ENCODE data around the gene SPTBN1. TPM values are rescaled to one million over a fixed set of nuclear protein-coding genes. Genes with fewer than 3 reads are reported as not detected.

SPTBN1 gene
- total and polyA plus RNA-seq, 2 of the 13 experiments (the other 11 are each of a cell fraction or from before 2014, with no cell fraction given): 123 to 299 TPM

- TF ChIP-seq, protein P1, sequence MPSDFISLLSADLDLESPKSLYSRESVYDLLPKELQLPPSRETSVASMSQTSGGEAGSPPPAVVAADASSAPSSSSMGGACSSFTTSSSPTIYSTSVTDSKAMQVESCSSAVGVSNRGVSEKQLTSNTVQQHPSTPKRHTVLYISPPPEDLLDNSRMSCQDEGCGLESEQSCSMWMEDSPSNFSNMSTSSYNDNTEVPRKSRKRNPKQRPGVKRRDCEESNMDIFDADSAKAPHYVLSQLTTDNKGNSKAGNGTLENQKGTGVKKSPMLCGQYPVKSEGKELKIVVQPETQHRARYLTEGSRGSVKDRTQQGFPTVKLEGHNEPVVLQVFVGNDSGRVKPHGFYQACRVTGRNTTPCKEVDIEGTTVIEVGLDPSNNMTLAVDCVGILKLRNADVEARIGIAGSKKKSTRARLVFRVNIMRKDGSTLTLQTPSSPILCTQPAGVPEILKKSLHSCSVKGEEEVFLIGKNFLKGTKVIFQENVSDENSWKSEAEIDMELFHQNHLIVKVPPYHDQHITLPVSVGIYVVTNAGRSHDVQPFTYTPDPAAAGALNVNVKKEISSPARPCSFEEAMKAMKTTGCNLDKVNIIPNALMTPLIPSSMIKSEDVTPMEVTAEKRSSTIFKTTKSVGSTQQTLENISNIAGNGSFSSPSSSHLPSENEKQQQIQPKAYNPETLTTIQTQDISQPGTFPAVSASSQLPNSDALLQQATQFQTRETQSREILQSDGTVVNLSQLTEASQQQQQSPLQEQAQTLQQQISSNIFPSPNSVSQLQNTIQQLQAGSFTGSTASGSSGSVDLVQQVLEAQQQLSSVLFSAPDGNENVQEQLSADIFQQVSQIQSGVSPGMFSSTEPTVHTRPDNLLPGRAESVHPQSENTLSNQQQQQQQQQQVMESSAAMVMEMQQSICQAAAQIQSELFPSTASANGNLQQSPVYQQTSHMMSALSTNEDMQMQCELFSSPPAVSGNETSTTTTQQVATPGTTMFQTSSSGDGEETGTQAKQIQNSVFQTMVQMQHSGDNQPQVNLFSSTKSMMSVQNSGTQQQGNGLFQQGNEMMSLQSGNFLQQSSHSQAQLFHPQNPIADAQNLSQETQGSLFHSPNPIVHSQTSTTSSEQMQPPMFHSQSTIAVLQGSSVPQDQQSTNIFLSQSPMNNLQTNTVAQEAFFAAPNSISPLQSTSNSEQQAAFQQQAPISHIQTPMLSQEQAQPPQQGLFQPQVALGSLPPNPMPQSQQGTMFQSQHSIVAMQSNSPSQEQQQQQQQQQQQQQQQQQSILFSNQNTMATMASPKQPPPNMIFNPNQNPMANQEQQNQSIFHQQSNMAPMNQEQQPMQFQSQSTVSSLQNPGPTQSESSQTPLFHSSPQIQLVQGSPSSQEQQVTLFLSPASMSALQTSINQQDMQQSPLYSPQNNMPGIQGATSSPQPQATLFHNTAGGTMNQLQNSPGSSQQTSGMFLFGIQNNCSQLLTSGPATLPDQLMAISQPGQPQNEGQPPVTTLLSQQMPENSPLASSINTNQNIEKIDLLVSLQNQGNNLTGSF (CRISPR knock-in tag; IDR thresholded peaks at IDR 0.05): no peak
- no peak for TF ChIP-seq ZNF205 (CRISPR knock-in tag; IDR thresholded peaks at IDR 0.05)
- no peak for TF ChIP-seq ZNF782 (CRISPR knock-in tag; IDR thresholded peaks at IDR 0.05; ENCODE audit: borderline replicate concordance)
- TF ChIP-seq ASH2L (IDR thresholded peaks at IDR 0.05; ENCODE audit: insufficient read length, low read depth, low read length): no peak
- TF ChIP-seq ZFYVE20 (CRISPR knock-in tag; IDR thresholded peaks at IDR 0.05; ENCODE audit: borderline replicate concordance, low read depth): no peak
- no peak for TF ChIP-seq HNF1A (IDR thresholded peaks at IDR 0.05; ENCODE audit: low read depth)
- TF ChIP-seq HNF1A (CRISPR knock-in tag; IDR thresholded peaks at IDR 0.05; ENCODE audit: borderline replicate concordance): no peak
- TF ChIP-seq ZZZ3 (CRISPR knock-in tag; IDR thresholded peaks at IDR 0.05; ENCODE audit: borderline replicate concordance): no peak
- TF ChIP-seq SP5 (CRISPR knock-in tag; IDR thresholded peaks at IDR 0.05; ENCODE audit: borderline replicate concordance, low read depth): no peak
- TF ChIP-seq DNMT1 (CRISPR knock-in tag; IDR thresholded peaks at IDR 0.05): no peak
Observed at GRCh38 chr2:54465143-54465542, 9.0 kb downstream of the SPTBN1 start (continued).
